ENCODE measurements around the gene HCFC1R1. TPM values are rescaled to one million over a fixed set of nuclear protein-coding genes. Genes with fewer than 3 reads are reported as not detected.
A peak's percentile ranks its signal among the peaks of the same experiment; 100 is the strongest.

Gene HCFC1R1
- total RNA-seq, 1 donor from 2014 or later: 133 TPM

GRCh38 chr16:3049921-3050481, 26.3 kb upstream of the HCFC1R1 start:
- TF ChIP-seq CTCF (IDR thresholded peaks at IDR 0.05): no peak
- Mint-ChIP-seq H3K27me3 (ENCODE audit: unreplicated experiment) (peaks cover 21% of the 10 kb centered on the region), H3K4me3 (ENCODE audit: unreplicated experiment) (no peak overlapping the region), H3K36me3 (ENCODE audit: unreplicated experiment) (peaks cover 6% of the 10 kb centered on the region), H3K27ac (ENCODE audit: unreplicated experiment) (no peak overlapping the region), H3K9me3 (ENCODE audit: unreplicated experiment) (no peaks in the 10 kb centered on the region), H3K4me1 (ENCODE audit: unreplicated experiment) (peaks cover 7% of the 10 kb centered on the region)
- DNase-seq (ENCODE audit: extremely low spot score, unreplicated experiment): no peak

GRCh38 chr16:3047387-3047720, 23.6 kb upstream of the HCFC1R1 start:
- H3K4me3 Mint-ChIP-seq (ENCODE audit: unreplicated experiment): peak overlapping the region; percentile 62
- no peak overlapping the region for H3K27ac Mint-ChIP-seq (ENCODE audit: unreplicated experiment)
- H3K27me3 Mint-ChIP-seq (ENCODE audit: unreplicated experiment): peaks cover 25% of the 10 kb centered on the region
- H3K36me3 Mint-ChIP-seq (ENCODE audit: unreplicated experiment): no peaks in the 10 kb centered on the region
- TF ChIP-seq CTCF (IDR thresholded peaks at IDR 0.05): no peak
- H3K4me1 Mint-ChIP-seq (ENCODE audit: unreplicated experiment): peaks cover 14% of the 10 kb centered on the region
- DNase-seq (ENCODE audit: extremely low spot score, unreplicated experiment): no peak
- H3K9me3 Mint-ChIP-seq (ENCODE audit: unreplicated experiment): no peaks in the 10 kb centered on the region

DNA sequence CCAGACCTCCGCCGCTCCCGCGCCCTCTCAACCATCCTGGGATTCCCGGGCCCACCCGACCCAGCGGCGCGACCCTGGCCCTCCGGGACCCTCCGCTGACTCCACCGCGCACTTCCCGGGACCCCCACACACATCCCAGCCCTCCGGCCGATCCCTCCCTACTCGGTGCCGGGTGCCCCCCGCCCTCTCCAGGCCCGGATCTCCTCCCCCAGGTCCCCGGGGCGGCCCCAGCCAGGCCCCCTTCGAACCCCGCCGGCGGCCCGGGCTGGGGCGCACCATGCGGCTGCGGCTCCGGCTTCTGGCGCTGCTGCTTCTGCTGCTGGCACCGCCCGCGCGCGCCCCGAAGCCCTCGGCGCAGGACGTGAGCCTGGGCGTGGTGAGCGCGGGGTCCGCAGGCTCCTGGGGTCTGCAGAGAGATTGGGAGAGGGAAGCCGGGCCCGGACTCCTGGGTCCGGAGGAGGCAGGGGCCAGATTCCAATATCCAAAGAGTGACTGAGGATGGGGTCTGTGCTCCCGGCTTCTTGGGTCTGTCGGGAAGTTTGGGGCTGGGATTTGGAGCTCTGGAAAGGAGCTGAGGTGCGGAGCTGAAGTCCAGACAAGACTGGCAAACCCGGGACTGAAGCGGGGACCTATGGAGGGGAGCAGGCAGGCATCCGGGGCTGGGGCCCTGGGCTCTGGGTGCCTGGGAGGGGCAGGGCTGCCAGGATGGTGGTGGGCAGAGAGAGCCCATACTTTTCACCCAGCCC, 23.1 kb upstream of the HCFC1R1 start:
- H3K27ac Mint-ChIP-seq (ENCODE audit: unreplicated experiment): no peak overlapping the region
- DNase-seq (ENCODE audit: extremely low spot score, unreplicated experiment): no peak
- H3K4me3 Mint-ChIP-seq (ENCODE audit: unreplicated experiment): peak overlapping the region; percentile 62
- H3K4me1 Mint-ChIP-seq (ENCODE audit: unreplicated experiment): peaks cover 14% of the 10 kb centered on the region
- no peaks in the 10 kb centered on the region for H3K36me3 Mint-ChIP-seq (ENCODE audit: unreplicated experiment)
- no peaks in the 10 kb centered on the region for H3K9me3 Mint-ChIP-seq (ENCODE audit: unreplicated experiment)
- no peak for TF ChIP-seq CTCF (IDR thresholded peaks at IDR 0.05)
- peaks cover 25% of the 10 kb centered on the region for H3K27me3 Mint-ChIP-seq (ENCODE audit: unreplicated experiment)

- Mint-ChIP-seq H3K4me1 (ENCODE audit: unreplicated experiment) (peaks cover 14% of the 10 kb centered on the region), H3K27me3 (ENCODE audit: unreplicated experiment) (peaks cover 25% of the 10 kb centered on the region), H3K4me3 (ENCODE audit: unreplicated experiment) (peak within 1 kb of the TSS; percentile 77), H3K27ac (ENCODE audit: unreplicated experiment) (peak within 1 kb of the TSS; percentile 23), H3K36me3 (ENCODE audit: unreplicated experiment) (no peaks in the 10 kb centered on the region), H3K9me3 (ENCODE audit: unreplicated experiment) (no peaks in the 10 kb centered on the region)
- DNase-seq (ENCODE audit: extremely low spot score, unreplicated experiment): no peak
- TF ChIP-seq CTCF (IDR thresholded peaks at IDR 0.05): no peak
Measured at GRCh38 chr16:3045758-3046640, 22.3 kb upstream of the HCFC1R1 start, which contains the start of gene MMP25. Gene MMP25 (plus strand): TSS chr16:3046561. CDS start chr16:3046918, 357 bp downstream.

DNA sequence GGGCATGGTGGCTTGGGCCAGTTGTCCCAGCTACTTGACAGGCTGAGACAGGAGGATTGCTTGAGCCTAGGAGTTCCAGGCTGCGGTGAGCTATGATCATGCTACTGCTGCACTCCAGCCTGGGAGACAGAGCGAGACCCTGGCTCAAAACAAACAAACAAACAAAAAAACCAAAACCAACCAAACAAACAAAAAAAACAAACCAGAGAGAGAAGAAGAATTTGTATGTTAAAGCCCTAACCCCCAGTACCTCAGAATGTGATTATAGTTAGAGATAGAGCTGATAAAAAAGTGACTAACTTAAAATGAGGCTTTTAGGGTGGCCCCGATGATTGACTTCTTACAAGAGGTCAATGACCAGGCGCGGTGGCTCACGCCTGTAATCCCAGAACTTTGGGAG, 21.0 kb upstream of the HCFC1R1 start:
- no peak for TF ChIP-seq CTCF (IDR thresholded peaks at IDR 0.05)
- no peak for DNase-seq (ENCODE audit: extremely low spot score, unreplicated experiment)
- Mint-ChIP-seq H3K27me3 (ENCODE audit: unreplicated experiment) (peaks cover 23% of the 10 kb centered on the region), H3K4me3 (ENCODE audit: unreplicated experiment) (peak overlapping the region; percentile 77), H3K9me3 (ENCODE audit: unreplicated experiment) (no peaks in the 10 kb centered on the region), H3K36me3 (ENCODE audit: unreplicated experiment) (no peaks in the 10 kb centered on the region), H3K27ac (ENCODE audit: unreplicated experiment) (no peak overlapping the region), H3K4me1 (ENCODE audit: unreplicated experiment) (peaks cover 14% of the 10 kb centered on the region)
